ENCODE measurements around the gene METTL3. TPM values are rescaled to one million over a fixed set of nuclear protein-coding genes. Genes with fewer than 3 reads are reported as not detected.

METTL3 gene
- total RNA-seq, 4 donors from 2014 or later: 45.3 to 65.4 (median 58.6) TPM

DNA sequence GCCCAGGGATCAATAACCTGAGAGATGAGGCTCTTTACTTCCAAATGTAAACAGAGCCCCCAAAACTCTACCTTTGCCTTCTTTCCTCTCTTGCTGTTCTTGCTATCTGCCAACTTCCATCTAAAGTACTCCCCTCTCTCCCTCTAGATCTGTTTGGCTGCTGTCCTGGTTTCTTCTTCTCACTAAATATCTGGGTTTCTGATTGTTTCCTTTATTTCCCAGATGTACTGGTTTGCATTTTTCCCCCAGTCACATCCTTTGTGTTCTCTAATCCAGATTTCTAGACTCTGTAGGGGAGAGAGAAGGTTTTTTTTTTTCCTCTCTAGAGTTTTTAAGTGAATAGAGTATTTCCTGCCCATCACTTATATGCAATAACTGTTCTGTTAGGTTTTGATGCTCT lies 22.2 kb upstream of the METTL3 start:
- H3K27ac ChIP-seq: no peak overlapping the region
- TF ChIP-seq EP300 (IDR thresholded peaks at IDR 0.05): no peak
- H3K9me3 ChIP-seq: no peaks in the 10 kb centered on the region
- H3K4me1 ChIP-seq: peaks cover 0 to 17% (median 2%) of the 10 kb centered on the region in 4 donors
- H3K4me3 ChIP-seq: no peak overlapping the region
- H3K27me3 ChIP-seq: peaks cover 0 to 38% of the 10 kb centered on the region in 2 donors
- DNase-seq (ENCODE audit: low spot score in 2 of 2): no peak
- no peaks in the 10 kb centered on the region for H3K36me3 ChIP-seq

DNA sequence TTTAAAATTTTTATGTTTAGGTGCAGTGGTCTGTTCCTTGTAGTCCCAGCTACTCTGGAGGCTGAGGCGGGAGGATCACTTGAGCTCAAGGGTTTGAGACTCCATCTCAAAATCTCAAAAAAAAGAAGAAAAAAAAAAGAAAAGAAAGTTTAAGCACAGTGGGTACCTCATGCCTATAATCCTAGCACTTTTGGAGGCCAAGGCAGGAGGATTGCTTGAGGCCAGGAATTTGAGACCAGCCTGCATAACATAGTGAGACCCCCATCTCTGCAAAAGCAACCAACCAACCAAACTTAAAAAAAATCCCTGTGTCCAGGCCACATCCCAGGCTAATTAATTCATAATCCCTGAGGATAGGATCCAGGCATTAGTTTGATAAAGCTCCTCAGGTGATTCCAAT lies 18.4 kb upstream of the METTL3 start:
- WGBS, 2 donors: 92 to 96% methylated on average over 1 of the region's 1 CpG
- no peak overlapping the region for H3K4me3 ChIP-seq
- TF ChIP-seq, protein P1, sequence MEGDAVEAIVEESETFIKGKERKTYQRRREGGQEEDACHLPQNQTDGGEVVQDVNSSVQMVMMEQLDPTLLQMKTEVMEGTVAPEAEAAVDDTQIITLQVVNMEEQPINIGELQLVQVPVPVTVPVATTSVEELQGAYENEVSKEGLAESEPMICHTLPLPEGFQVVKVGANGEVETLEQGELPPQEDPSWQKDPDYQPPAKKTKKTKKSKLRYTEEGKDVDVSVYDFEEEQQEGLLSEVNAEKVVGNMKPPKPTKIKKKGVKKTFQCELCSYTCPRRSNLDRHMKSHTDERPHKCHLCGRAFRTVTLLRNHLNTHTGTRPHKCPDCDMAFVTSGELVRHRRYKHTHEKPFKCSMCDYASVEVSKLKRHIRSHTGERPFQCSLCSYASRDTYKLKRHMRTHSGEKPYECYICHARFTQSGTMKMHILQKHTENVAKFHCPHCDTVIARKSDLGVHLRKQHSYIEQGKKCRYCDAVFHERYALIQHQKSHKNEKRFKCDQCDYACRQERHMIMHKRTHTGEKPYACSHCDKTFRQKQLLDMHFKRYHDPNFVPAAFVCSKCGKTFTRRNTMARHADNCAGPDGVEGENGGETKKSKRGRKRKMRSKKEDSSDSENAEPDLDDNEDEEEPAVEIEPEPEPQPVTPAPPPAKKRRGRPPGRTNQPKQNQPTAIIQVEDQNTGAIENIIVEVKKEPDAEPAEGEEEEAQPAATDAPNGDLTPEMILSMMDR (IDR thresholded peaks at IDR 0.05): no peak
- H3K9me3 ChIP-seq: no peaks in the 10 kb centered on the region
- peaks cover 0 to 8% (median 0%) of the 10 kb centered on the region in 3 donors for H3K36me3 ChIP-seq
- peaks cover 0 to 3% of the 10 kb centered on the region in 2 donors for H3K27me3 ChIP-seq
- DNase-seq (ENCODE audit: low spot score in 2 of 2): no peak
- H3K27ac ChIP-seq: no peak overlapping the region
- peaks cover 0 to 22% (median 7%) of the 10 kb centered on the region in 4 donors for H3K4me1 ChIP-seq

DNA sequence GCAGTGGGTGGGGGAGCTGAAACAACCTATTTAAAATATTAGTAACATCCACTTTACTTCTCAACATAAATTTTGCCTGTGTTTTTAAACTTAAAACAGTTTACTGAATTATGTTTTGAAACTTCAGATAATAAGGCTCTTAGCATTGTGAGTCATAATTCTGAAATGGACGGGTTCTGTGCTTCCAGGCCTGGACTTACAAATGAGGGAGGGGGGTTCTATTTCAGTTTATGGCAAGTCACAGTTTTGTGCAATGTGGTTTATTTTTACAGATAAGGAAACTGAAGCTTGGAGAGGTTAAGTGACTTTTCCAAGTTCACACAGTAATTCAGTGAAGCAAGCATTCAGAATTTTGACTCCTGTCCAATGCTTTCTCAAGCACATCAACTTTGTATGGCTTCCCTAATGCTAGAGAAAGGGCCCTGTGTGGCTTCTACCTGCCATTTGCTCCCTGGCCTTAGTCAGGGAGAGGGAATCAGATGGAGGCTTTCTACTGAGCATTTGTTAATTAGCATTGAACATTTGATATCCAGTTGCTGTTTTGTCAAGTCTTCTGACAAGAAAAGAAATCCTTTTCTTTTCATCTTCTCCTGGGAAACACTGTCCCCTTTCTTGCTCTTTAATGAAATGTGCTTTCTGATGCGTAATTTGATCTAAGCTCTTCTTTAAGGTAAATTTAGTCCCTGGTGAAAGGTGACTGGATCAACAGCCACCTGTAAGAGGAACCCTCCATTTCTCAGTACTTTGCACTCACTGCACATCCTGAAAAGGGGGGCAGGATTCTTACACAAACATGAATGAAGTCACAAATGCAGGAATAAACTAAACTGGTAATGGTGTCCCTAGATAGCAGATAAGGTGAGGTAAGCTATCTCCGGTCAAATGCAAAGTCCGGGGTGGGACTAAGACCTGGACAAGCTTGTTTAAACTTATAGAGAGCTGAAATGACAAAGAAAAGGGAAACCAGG lies 17.5 kb upstream of the METTL3 start:
- WGBS, 2 donors: 71 to 86% methylated on average over 4 of the region's 4 CpGs

DNA sequence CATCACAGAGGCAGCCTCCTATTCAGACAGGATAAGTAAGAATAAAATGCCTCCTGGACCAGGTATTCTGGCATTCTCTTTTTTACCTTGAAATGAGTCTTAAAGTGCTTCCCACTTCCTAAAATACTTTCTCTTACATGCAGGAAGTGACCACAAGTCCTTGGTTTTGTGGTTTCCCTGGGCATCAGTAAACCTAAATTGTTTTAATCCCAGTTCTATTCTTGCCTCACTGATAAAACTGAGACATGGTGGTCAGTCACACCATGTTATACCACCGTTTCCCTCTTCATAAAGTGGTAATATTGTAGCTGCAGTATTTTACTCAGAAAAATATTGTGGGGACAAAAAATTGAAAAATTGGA lies 16.2 kb upstream of the METTL3 start:
- Histone ChIP-seq H3K4me1 (peaks cover 0 to 22% (median 7%) of the 10 kb centered on the region in 4 donors), H3K4me3 (no peak overlapping the region), H3K9me3 (no peaks in the 10 kb centered on the region), H3K27ac (no peak overlapping the region), H3K27me3 (no peaks in the 10 kb centered on the region), H3K36me3 (peaks cover 0 to 30% (median 0%) of the 10 kb centered on the region in 3 donors)
- no peak for DNase-seq (ENCODE audit: low spot score in 2 of 2)
- TF ChIP-seq EP300 (IDR thresholded peaks at IDR 0.05): no peak
- 40% methylated on average over 1 of the region's 1 CpG for WGBS, 2 donors

More for the DNA sequence above, 17.5 kb upstream of the METTL3 start:
- TF ChIP-seq POLR2A (IDR thresholded peaks at IDR 0.05): no peak
- TF ChIP-seq, protein P1 (IDR thresholded peaks at IDR 0.05): no peak
- TF ChIP-seq EP300 (IDR thresholded peaks at IDR 0.05): no peak
- Histone ChIP-seq H3K36me3 (peaks cover 0 to 16% (median 0%) of the 10 kb centered on the region in 3 donors), H3K4me3 (no peak overlapping the region), H3K27ac (no peak overlapping the region), H3K27me3 (no peaks in the 10 kb centered on the region), H3K4me1 (peaks cover 0 to 22% (median 7%) of the 10 kb centered on the region in 4 donors), H3K9me3 (no peaks in the 10 kb centered on the region)
- DNase-seq (ENCODE audit: low spot score in 2 of 2): no peak

DNA sequence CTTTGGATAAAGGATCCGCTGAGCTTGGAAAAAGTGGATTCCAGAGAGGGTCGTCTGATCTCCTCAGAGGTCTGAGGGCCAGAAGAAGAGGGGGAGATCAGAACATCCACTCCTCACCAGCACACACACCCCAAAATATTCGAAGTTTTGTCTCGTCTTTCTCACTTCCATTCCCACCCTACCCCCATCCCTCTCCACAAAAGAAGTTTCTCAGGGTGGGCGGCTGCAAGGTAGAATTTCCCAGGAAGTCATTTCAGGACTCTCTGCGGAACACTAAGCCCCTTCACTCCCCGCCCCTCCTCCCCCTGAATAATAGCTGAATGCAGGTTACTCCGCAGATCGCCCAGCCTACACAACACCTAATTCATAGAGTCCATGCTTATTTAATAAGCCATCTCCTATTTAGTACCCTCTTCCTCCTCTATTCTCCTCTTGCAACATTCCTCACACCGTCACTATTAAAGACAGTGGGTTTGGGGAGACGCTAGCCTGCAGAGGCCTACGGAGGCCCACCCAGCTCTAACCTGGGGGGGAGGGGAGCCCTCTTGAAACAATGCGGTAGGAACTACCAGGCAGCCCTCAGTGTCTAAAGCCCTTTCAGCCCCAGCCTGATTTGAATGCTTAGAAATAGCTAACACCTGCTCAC lies 15.7 kb upstream of the METTL3 start:
- peaks cover 0 to 35% (median 0%) of the 10 kb centered on the region in 3 donors for H3K36me3 ChIP-seq
- no peak for TF ChIP-seq POLR2A (IDR thresholded peaks at IDR 0.05)
- TF ChIP-seq, protein P1 (IDR thresholded peaks at IDR 0.05): no peak
- no peak for TF ChIP-seq EP300 (IDR thresholded peaks at IDR 0.05)
- 11 to 13% methylated on average over 13 of the region's 13 CpGs for WGBS, 2 donors
- no peaks in the 10 kb centered on the region for H3K9me3 ChIP-seq
- H3K4me3 ChIP-seq: peak overlapping the region; percentile 56 to 90 (median 73)
- no peak for DNase-seq (ENCODE audit: low spot score in 2 of 2)
- H3K4me1 ChIP-seq: peaks cover 0 to 22% (median 7%) of the 10 kb centered on the region in 4 donors
- no peaks in the 10 kb centered on the region for H3K27me3 ChIP-seq
- H3K27ac ChIP-seq: peak overlapping the region; percentile 51 to 89 (median 77)

Data from tibial nerve (tissue), 4 donors.